Activated CD4-positive, alpha-beta memory T cell treated with anti-CD3 and anti-CD28 coated beads for 36 hours (primary cell): Measurements from ENCODE around the gene AK8. TPM values are rescaled to one million over a fixed set of nuclear protein-coding genes. Genes with fewer than 3 reads are reported as not detected.

Experiments
- CTCF ChIA-PET: fragments of 350-600 bp; sonication (Branson Sonifier 250); formaldehyde crosslinking; loops from one replicate; lab custom pipeline; 2021; ENCODE audit warnings: antibody characterized with exemption, inconsistent platforms; lab: Charles Lee
- POLR2A ChIA-PET: fragments of 350-600 bp; sonication (Branson Sonifier 250); formaldehyde crosslinking; loops from one replicate; lab custom pipeline; 2021; ENCODE audit warnings: antibody characterized with exemption; lab: Charles Lee
- DNase-seq: peaks from one replicate; pipeline ENCODE4 v3.0.0-alpha.2; 2020
- H3K27ac Mint-ChIP-seq: one replicate; pipeline ENCODE4 v1.8.0; 2021; ENCODE audit warnings: mixed read lengths
- H3K27me3 Mint-ChIP-seq: one replicate; pipeline ENCODE4 v1.8.0; 2021; ENCODE audit warnings: mixed read lengths
- H3K36me3 Mint-ChIP-seq: one replicate; pipeline ENCODE4 v1.8.0; 2021; ENCODE audit warnings: mixed read lengths
- H3K4me1 Mint-ChIP-seq: one replicate; pipeline ENCODE4 v1.8.0; 2021; ENCODE audit warnings: low read depth, mixed read lengths
- H3K4me3 Mint-ChIP-seq: one replicate; pipeline ENCODE4 v1.8.0; 2021; ENCODE audit warnings: mild to moderate bottlenecking, mixed read lengths
- H3K9me3 Mint-ChIP-seq: one replicate; pipeline ENCODE4 v1.8.0; 2021; ENCODE audit warnings: mixed read lengths
- intact Hi-C: fragments of 100-400 bp; cut with micrococcal nuclease; formaldehyde crosslinking; loops from one replicate; pipeline ENCODE4 v1.15.1; 2023
- total RNA-seq, 2 experiments: library from RNA; stranded (reverse); gene quantifications; one replicate each; pipeline ENCODE4 v1.2.3, GENCODE V29; 2021

Gene AK8
- total RNA-seq, 2 experiments from 2014 or later: 0.10 to 0.39 TPM

- POLR2A ChIA-PET: no interaction called here
- Mint-ChIP-seq H3K4me1 (peaks cover 15% of the 10 kb centered on the region), H3K27me3 (no peaks in the 10 kb centered on the region), H3K9me3 (no peaks in the 10 kb centered on the region), H3K4me3 (no peak overlapping the region), H3K27ac (no peak overlapping the region), H3K36me3 (peaks cover 18% of the 10 kb centered on the region)
- CTCF ChIA-PET: interaction anchor here (0.6 to 3.7 kb wide), 9 partner anchors 15 to 410 kb away, joined by 3 to 20 read pairs (median 3); no protein-coding TSS in a partner anchor
- DNase-seq: no peak
- intact Hi-C loops: loop anchor here (5.0 kb wide), 2 partner anchors 57 to 102 kb away; no protein-coding TSS in a partner anchor
Observed at GRCh38 chr9:132903574-132904492, 25.7 kb upstream of the AK8 start.

- no peak overlapping the region for H3K27ac Mint-ChIP-seq
- H3K4me3 Mint-ChIP-seq: no peak overlapping the region
- peaks cover 8% of the 10 kb centered on the region for H3K4me1 Mint-ChIP-seq
- no peaks in the 10 kb centered on the region for H3K27me3 Mint-ChIP-seq
- no peaks in the 10 kb centered on the region for H3K9me3 Mint-ChIP-seq
- intact Hi-C loops: loop anchor here (5.0 kb wide), 2 partner anchors 55 to 100 kb away; no protein-coding TSS in a partner anchor
- DNase-seq: peak; percentile 89
- peaks cover 20% of the 10 kb centered on the region for H3K36me3 Mint-ChIP-seq
- ChIA-PET POLR2A (interaction anchor here (0.6 kb wide), 1 partner anchor 60 kb away, joined by 4 read pairs; no protein-coding TSS in a partner anchor), CTCF (interaction anchor here (0.7 to 3.7 kb wide), 35 partner anchors 7 to 548 kb away, joined by 3 to 20 read pairs (median 4); partner anchors contain the start of genes DDX31, GTF3C4, SETX and SPACA9)
Observed at GRCh38 chr9:132901858-132902831, 24.1 kb upstream of the AK8 start.

GRCh38 chr9:132898051-132898450 lies 20.0 kb upstream of the AK8 start:
- H3K9me3 Mint-ChIP-seq: no peaks in the 10 kb centered on the region
- ChIA-PET CTCF (interaction anchor here (0.9 kb wide), 1 partner anchor 13 kb away, joined by 3 read pairs; no protein-coding TSS in a partner anchor), POLR2A (no interaction called here)
- H3K27ac Mint-ChIP-seq: no peak overlapping the region
- intact Hi-C loops: no loop called here
- DNase-seq: no peak
- peaks cover 33% of the 10 kb centered on the region for H3K36me3 Mint-ChIP-seq
- no peaks in the 10 kb centered on the region for H3K27me3 Mint-ChIP-seq
- peaks cover 8% of the 10 kb centered on the region for H3K4me1 Mint-ChIP-seq
- H3K4me3 Mint-ChIP-seq: no peak overlapping the region

- Mint-ChIP-seq H3K27me3 (no peaks in the 10 kb centered on the region), H3K9me3 (no peaks in the 10 kb centered on the region), H3K27ac (no peak overlapping the region), H3K4me1 (peaks cover 3% of the 10 kb centered on the region), H3K36me3 (peaks cover 28% of the 10 kb centered on the region), H3K4me3 (no peak overlapping the region)
- POLR2A ChIA-PET: no interaction called here
- CTCF ChIA-PET: no interaction called here
- no peak for DNase-seq
- intact Hi-C loops: no loop called here
Observed at GRCh38 chr9:132896906-132897305, 18.8 kb upstream of the AK8 start.

- Mint-ChIP-seq H3K36me3 (peaks cover 25% of the 10 kb centered on the region), H3K9me3 (no peaks in the 10 kb centered on the region), H3K4me1 (no peaks in the 10 kb centered on the region), H3K27ac (no peak overlapping the region), H3K4me3 (no peak overlapping the region), H3K27me3 (no peaks in the 10 kb centered on the region)
- intact Hi-C loops: no loop called here
- CTCF ChIA-PET: no interaction called here
- POLR2A ChIA-PET: no interaction called here
- no peak for DNase-seq
Observed at GRCh38 chr9:132896264-132896663, 18.2 kb upstream of the AK8 start.

GRCh38 chr9:132894862-132895835 lies 17.1 kb upstream of the AK8 start:
- CTCF ChIA-PET: interaction anchor here (2.7 kb wide), 1 partner anchor 7 kb away, joined by 11 read pairs; no protein-coding TSS in a partner anchor
- Mint-ChIP-seq H3K27me3 (no peaks in the 10 kb centered on the region), H3K27ac (no peak overlapping the region), H3K36me3 (peaks cover 21% of the 10 kb centered on the region), H3K9me3 (no peaks in the 10 kb centered on the region), H3K4me1 (no peaks in the 10 kb centered on the region), H3K4me3 (no peak overlapping the region)
- no peak for DNase-seq
- POLR2A ChIA-PET: interaction anchor here (0.6 kb wide), 1 partner anchor 16 kb away, joined by 3 read pairs; no protein-coding TSS in a partner anchor
- intact Hi-C loops: no loop called here

- CTCF ChIA-PET: interaction anchor here (2.7 kb wide), 1 partner anchor 8 kb away, joined by 11 read pairs; no protein-coding TSS in a partner anchor
- Mint-ChIP-seq H3K27ac (no peak overlapping the region), H3K27me3 (no peaks in the 10 kb centered on the region), H3K36me3 (peaks cover 21% of the 10 kb centered on the region), H3K4me3 (no peak overlapping the region), H3K9me3 (no peaks in the 10 kb centered on the region), H3K4me1 (no peaks in the 10 kb centered on the region)
- no peak for DNase-seq
- POLR2A ChIA-PET: interaction anchor here (0.6 kb wide), 1 partner anchor 16 kb away, joined by 3 read pairs; no protein-coding TSS in a partner anchor
- intact Hi-C loops: no loop called here
Observed at GRCh38 chr9:132894346-132894745, 16.3 kb upstream of the AK8 start.

- peaks cover 18% of the 10 kb centered on the region for H3K36me3 Mint-ChIP-seq
- H3K4me1 Mint-ChIP-seq: no peaks in the 10 kb centered on the region
- intact Hi-C loops: no loop called here
- no peak overlapping the region for H3K27ac Mint-ChIP-seq
- H3K9me3 Mint-ChIP-seq: no peaks in the 10 kb centered on the region
- DNase-seq: no peak
- CTCF ChIA-PET: interaction anchor here (2.7 kb wide), 1 partner anchor 9 kb away, joined by 11 read pairs; no protein-coding TSS in a partner anchor
- H3K4me3 Mint-ChIP-seq: no peak overlapping the region
- H3K27me3 Mint-ChIP-seq: no peaks in the 10 kb centered on the region
- POLR2A ChIA-PET: no interaction called here
Observed at GRCh38 chr9:132892400-132892799, 14.3 kb upstream of the AK8 start.

GRCh38 chr9:132888151-132888550 lies 10.1 kb upstream of the AK8 start:
- H3K9me3 Mint-ChIP-seq: no peaks in the 10 kb centered on the region
- no peak overlapping the region for H3K4me3 Mint-ChIP-seq
- H3K27me3 Mint-ChIP-seq: no peaks in the 10 kb centered on the region
- H3K4me1 Mint-ChIP-seq: no peaks in the 10 kb centered on the region
- intact Hi-C loops: no loop called here
- peak; percentile 2 for DNase-seq
- no peak overlapping the region for H3K27ac Mint-ChIP-seq
- no peaks in the 10 kb centered on the region for H3K36me3 Mint-ChIP-seq
- ChIA-PET POLR2A (no interaction called here), CTCF (interaction anchor here (1.2 kb wide), 1 partner anchor 17 kb away, joined by 3 read pairs; no protein-coding TSS in a partner anchor)

GRCh38 chr9:132887181-132888120 lies 9.4 kb upstream of the AK8 start:
- ChIA-PET POLR2A (no interaction called here), CTCF (no interaction called here)
- H3K4me1 Mint-ChIP-seq: peaks cover 3% of the 10 kb centered on the region
- DNase-seq: no peak
- intact Hi-C loops: no loop called here
- no peaks in the 10 kb centered on the region for H3K27me3 Mint-ChIP-seq
- no peaks in the 10 kb centered on the region for H3K36me3 Mint-ChIP-seq
- no peak overlapping the region for H3K27ac Mint-ChIP-seq
- H3K4me3 Mint-ChIP-seq: no peak overlapping the region
- H3K9me3 Mint-ChIP-seq: no peaks in the 10 kb centered on the region
